Stimulated activated CD8-positive, alpha-beta memory T cell treated with anti-CD3 and anti-CD28 coated beads, Interleukin-7, amount 100 ng/mL, for 4 hours (primary cell): ENCODE measurements around the gene COG5.
A peak's percentile ranks its signal among the peaks of the same experiment; 100 is the strongest.

Source experiments
- DNase-seq, 2 donors: peaks; one replicate each; pipeline ENCODE4 v3.0.0-alpha.2; 2020; ENCODE audit warnings: low read depth in 2 of 2

The COG5 gene

DNA sequence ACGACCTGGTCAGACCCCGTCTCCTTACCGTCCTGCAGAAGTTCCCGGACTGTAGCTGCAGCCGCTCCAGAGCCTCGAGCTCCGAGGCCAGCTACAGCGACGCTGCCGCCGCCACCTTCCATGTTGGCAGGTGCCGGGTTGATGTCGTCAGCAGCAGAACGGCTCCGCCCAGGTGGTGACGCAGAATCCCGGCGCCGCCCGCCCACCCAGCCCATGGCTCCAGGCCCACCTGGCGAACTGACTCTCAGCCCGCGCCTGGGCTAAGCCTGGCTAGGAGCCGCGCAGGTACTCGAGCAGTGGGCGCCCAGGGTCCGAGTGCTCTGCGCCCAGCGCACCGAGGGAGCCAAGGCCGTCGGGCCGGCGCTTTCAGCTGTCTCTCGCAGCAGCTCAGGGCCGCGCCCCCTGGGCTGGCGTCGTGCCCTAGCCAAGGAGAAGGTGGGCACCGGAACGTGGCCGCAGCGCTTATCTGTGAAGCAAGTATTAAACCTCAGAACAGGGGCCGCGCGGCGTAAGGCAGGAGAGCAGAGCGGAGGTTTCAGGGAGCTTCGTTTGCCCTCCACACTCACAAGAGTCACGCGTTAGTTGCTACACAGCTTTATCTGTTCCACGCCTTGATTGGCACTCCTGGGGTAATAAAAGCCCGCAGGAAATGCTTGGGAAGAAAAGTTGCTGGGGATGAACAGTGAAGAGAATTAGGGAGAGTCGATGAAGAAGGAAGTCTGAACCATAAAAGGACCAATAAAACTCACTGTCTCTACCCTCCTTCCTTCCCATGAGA lies at the start of gene COG5, which contains the start of gene DUS4L:
Gene COG5 (minus strand): TSS at position 146 of the 778 bp plus-strand sequence. CDS start 24 bp downstream, at position 122.
Gene DUS4L (plus strand): TSS at position 197 of the 778 bp plus-strand sequence. CDS start 3,100 bp downstream, outside the sequence.
- DNase-seq: peak; percentile 74 to 78

DNA sequence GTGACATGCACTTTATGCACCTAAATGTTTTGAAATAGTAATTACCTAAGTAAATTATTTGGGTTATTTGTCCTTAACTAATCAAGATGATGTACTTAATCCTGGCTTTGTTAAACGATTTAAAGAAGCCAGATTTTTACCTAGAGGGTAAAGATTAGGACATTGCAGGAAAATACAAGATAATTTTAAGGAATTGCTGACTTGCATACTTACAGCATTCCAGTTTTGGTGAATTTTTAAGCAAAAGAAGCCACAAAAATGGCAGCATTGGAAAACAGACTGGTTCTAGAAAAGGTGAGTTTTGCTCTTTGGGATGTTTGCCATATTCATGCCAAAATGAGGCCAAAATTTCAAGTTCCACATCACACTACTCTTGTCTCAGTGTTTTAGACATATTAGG lies 49.7 kb upstream of the COG5 start:
- DNase-seq: no peak

DNA sequence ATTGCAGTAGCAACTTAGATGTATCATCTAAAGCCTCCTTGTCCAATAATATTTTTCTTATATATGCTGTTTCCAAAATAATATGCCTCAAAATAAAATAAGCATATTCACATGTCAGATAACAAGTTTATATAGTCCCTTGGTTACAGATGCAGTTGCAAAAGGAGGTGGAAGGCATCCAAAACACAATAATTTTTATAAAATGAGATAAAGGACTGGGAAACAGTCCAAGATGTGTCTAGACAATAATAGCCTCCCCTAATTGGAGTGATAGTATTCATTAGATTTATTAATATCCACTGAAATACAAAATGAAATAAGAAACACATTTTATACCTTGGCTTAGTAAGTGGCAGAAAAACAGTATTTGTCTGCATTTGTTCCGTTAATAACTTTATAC lies 46.6 kb upstream of the COG5 start:
- no peak for DNase-seq

DNA sequence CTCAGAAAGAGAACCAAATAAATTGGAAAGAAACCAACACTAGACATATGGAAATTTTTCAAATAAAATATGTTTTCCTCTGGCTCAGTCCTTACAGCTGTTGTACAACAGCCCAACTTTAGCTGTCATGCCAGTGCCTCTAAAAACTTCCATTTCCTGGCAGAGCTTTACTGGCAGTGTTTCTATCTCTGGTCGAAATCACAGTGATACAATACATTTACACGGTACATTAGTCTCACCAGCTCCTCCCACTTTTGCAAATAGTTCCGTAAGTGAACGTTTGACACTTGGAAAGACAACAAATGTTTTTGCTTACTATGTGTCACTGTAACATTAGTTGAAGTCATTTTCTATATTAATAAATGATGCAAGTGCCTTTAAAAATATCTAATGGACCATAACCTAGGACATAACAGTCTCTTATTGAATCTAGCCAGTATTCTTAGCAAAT lies 46.1 kb upstream of the COG5 start:
- DNase-seq: no peak

DNA sequence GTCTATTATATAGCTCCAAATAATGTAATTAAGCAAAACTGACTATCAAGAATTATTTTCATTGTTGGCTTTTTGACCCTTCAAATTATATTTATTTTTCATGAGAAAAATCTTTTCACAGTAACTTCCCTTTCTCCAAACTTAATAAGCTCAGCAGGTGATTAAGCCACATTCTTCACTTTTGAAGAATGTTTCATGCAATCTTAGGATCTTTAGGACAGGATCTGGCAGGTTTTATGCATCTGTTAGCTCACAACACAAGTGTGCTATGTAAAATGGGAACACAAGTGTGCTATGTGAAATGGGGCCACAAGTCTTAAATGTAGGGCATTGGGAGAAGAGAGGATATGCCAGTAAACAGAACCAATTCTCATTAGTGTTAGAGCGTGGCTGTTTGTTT lies 42.6 kb upstream of the COG5 start:
- no peak for DNase-seq

DNA sequence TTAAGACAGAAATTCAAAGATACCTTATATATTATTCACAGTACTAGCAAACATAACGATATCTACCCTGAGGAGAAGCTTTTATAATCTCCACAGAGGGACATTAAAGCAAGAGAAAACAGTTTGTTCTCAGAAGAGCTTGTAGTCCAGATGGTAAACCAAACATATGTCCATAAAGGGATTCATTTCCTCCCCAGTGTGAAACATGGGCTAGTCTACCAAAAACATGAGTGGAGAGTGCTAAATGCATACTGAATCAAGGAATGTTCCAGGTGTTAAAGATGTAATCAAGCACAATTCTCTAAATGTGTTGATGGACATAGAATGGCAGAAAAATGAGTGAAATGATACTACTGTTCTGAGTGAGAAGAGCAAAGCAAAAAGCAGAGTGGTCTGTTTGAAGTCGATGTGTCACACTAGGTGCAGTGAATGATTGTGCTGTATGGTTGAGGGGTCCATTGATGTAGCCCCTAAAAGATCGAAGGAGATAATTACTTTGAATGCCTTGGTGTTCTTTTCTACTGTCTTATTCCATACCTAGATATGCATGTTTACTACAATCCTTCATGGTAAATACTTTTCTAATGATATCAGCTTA lies 41.6 kb upstream of the COG5 start:
- DNase-seq: no peak

DNA sequence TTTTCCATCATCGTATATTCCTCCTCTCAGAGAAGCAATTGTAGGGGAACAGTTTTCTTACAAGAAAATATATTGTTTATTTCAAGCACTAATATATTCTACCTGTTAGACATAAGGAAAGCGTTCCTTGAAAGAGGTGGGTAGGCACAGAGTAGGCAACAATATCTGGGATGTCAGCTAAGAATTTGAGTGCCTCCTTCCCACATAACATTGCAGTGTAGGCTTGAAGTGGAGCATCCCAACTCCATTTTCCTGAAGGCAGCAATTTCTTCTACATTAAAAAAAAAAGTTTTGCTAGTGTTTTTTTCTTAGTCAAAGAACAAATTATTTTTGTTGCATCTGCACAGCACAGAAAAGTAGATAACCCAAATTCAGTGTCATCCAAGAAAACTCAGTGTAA lies 37.1 kb upstream of the COG5 start:
- no peak for DNase-seq

DNA sequence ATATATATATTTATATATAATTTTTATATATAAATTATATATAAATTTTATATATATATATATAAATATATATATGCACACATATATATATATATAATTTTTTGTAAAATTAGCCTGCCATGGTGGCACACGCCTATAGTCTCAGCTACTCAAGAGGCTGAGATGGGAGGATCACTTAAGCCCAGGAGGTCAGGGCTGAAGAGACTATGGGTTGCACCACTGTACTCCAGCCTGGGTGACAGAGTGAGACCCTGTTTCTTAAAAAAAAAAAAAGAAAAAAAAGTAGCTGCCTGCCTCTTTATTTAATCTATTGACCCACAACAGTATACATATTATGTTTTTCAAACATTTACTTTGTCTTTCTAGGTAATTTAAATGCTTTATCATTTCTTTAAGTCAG lies 35.5 kb upstream of the COG5 start:
- DNase-seq: no peak

DNA sequence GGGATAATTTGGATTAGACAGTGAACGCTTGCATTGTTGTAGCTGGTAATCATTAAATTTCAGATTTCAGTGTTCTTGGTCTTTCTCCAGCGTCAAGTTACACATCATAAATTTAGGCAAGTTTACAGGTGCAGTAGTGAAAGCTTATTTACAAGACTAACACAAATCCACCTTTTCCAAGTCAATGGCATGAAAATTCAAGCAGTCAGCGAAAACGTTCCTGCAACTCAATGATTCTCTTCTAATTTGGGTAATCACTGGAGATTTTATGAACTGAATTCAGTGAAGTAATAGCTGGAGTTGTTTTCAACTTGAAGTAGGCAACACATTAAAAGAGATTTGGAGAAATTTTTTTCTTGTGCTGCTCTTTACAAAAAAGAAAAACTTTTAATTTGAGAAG lies 34.2 kb upstream of the COG5 start:
- DNase-seq: no peak

DNA sequence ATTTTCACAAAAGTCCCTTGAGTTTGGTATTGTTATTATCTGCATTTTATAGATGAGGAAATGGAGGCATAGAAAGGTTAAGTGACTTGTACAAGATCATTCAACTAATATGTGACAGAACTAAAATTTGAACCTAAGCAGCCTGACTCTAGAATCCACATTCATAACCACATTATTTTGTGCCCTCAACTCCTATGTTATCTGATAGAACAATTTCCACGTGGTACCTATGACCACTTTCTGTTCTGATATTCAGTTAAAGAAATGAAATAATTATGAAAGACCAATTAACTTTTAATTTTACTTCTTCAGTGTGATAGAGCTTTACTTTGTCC lies 33.8 kb upstream of the COG5 start:
- no peak for DNase-seq

DNA sequence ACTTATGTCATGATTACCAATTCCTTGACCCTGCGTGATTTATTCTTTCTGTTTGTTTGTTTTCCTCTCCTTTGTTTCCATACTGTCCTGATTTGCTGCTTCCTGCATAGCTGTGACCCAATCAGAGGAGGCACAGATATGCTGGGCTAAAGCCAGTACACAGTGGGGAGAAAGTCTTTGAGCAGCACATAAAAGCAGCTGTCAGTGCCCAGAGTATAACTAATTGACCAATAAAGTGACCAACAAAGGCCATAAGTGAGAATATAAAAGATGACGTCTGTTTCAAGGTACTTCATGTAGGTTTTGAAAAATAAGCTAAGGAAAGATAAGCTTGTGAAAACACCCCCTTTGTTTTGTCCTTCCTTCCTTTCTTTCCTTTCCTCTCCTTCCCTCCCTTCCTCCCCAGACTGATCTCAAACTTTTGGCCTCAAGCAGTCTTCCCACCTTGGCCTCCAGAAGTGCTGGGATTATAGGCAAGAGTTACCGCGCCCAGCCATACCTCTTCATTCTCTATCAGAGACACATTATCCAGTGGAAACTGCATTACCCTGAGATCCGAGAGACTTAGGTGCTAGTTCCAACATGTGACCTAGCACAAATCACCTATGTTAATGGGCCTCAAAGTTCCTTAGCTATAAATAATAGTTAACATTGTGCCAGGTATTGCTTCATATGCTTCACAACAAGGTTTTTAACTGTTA lies 33.3 kb upstream of the COG5 start:
- no peak for DNase-seq

DNA sequence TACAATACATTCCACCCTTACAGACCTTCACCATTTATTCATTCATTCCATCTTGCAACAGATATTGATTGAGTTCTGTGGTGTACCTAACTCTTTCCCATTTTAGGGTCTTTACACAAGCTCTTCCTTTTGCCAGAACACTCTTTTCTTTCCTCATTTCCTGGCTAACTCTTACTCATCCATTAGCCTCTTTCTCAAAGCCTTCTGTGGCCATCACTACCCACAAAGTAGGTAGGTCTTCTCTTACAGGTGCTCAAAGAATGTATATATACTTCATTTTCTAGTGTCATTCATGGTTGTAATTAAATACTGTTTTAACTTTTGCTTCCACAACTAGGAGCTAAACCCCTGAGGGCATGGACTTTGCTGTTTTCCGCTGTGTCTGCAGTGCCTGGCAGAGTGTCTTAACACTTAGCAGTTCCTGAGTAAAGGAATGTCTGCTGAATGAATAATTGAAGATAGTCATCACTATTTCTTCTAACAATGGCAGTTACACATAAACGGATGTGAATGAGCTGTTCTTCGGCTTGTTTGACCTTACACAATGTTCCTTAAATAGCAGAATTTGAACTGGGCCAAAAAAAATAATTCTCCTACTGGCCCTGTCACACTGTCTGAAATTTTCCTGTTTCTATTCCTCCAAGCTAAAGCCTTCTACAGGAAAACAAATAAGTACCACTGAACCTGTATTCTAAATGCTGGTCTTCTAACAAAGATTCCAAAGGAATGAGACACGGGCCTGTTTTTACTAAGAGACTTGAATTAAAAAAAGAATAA lies 31.4 kb upstream of the COG5 start:
- no peak for DNase-seq

DNA sequence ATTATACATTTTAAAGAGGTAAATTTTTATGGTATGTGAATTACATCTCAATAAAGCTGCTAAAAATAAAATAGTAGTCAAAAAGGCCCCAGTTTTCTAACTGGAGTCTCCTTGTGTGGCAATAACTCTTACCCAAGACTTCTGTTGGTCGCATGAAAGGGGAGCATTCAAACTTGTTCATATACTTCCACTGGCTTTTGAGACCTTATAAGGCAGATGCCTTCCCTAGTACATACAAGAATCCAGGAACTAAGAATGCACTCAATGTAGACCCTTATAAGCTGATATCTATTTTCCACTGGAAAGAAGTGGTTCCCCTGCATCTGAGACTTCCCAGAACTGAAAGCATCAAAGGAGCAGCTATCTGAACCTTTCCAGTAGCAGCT lies 29.3 kb upstream of the COG5 start:
- DNase-seq: no peak

DNA sequence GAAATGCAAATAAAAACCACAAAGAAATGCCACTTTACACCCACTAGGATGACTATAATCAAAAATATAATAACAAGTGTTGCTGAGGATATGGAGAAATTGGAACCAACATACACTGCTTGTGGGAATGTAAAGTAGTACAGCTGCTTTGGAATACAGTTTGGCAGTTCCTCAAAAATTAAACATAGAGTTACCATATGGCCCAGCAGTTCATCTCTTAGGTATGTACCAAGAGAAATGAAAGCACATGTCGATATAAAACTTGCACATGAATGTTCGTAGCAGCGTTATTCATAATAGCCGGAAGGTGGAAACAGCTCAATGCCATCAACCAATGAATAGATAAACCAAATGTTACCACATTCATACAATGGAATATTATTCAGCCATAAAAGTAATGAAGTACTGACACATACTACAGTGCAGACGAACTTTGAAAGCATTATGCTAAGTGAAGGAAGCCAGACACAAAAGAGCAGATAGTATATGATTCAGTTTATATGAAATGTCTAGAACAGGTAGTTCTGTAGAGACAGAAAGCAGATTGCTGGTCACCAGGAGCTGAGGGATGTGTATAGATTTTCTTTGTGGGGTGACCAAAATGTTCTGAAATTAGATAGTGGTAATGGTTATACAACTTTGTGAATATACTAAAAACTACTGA lies 28.8 kb upstream of the COG5 start:
- DNase-seq: no peak

DNA sequence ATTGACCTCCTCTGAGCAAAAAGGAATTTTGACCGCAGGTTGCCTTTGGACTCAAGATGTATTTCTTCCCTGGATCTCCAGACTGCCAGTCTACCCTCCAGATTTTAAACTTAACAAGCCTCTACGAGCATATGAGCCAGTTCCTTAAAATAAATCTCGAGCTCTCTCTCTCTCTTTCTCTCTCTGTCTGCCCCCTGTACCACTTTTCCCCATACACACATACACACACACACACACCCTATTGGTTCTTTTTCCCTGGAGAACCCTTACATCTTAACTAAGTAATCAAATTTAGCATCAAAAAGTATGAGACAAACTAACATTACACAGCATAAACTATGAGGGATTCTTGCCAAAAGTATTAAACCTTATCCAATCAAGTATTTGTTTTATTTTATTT lies 27.7 kb upstream of the COG5 start:
- DNase-seq: no peak

DNA sequence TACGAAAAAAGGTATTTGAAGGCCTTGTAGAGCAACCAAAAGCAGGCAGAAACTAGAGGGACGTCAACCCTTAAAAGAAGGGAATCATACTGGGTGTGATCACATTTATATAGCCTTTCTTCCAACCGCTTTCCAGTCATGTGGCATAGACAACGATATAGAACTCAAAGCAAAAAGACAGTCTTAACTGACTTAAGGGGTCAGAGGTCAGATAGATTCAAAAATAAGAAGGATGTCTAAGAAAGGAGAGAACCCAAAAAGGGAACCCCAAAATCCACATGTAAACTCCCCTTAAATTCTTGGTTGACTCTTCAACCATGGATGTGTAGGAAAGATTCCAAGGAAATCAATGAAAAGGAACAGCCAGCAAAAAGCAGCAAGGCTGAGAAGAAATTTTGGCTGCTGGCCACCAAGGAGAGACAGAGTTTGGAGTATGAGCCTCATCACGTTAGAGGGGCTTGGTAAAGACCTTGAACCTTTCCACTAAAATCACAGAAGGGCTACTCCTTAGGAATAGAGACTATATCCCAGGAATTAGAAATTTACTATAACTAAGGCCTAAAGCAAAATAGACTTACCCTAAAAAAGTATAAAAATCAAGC lies 24.9 kb upstream of the COG5 start:
- no peak for DNase-seq

DNA sequence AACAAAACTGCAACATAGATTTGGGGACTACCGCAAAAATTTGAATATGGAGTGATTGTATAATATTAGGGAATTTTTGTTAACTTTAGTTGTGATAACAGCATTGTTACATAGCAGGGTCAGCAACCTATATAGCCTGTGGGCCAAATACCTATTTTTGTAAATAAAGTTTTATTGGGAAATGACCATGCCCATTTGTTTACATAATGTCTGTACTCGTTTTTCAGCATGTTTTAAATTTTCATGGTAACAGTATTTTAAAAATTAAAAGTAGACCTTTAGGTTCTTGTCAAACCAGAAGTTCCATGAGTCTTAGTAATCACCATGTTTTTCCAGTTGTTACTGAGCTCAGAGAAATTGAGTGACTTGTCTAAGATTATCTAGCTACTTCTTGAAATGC lies 21.0 kb upstream of the COG5 start:
- no peak for DNase-seq

DNA sequence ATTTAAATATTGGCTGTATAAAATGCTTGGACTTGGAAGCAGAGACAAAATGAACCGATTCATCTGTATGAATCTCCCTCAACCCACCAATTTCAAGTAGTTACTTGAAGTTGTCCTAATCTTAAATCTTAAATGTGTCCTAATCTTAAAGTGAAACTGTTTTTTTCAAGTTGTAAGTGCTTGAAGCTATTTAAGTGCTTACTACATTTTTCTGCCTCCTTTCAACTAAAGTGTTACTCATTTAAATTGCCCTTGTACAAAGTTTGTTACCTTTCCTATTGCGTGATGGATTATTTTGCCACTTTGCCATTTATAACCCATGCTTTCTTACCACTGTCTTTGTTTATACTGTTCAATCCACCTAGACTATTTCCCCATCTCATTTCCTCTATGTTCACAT lies 19.2 kb upstream of the COG5 start:
- DNase-seq: no peak

DNA sequence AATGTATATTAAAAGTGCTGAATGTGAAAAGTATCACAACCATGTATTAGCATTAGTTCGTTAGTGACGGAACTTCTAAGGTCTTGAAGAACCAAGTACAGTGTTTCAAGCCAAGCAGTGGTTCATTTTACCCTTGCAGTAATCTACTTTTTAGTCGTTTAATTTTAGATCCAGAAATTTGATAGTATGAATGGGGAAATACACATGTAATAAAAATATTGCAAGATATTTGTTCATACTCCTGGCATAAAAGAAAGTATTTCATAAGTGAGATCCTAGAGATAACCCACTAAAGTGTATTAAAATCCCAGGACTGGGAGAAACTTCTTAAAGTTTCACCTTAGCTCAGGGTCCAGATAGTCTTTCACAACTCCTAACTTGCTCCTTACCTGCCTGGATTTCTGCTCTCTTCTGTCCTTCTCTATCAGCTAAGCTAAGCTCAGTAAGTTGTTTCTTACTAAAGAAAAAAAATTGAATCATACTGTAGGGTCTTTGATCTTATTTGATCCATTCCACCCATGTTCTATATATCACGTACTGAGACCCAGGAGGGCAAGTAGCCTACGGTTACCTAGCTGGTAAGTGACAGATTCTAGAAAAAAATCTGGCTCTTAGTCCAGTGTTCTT lies 17.8 kb upstream of the COG5 start:
- DNase-seq: no peak

DNA sequence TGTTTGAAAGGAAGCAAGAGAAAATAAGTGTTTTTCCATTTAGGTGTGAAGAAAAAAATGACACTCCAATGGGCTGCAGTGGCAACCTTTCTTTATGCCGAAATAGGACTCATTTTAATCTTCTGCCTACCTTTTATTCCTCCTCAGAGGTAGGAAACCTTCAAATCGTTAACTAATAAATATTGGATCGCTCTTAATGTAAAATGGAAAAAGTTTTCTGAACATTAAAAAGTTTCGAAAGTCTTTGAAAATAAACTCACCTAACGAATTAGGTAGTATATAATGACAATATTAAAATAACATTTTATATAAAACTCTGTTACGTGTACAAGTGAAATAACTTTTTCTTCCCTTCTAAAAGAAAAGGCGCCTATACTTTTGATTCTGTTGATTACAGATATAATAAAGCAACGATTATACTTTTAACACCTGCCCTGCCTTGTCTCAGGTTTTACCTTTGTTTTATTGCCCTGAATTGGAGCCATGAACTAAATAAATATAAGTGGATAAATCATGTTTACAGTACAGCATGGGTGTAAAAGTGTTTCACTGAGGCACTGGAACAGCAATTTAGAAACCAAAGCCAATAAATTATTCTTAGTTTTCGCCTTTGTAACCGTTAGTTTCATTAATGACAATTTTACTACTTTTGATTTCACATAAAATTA lies 17.1 kb upstream of the COG5 start:
- DNase-seq: no peak
